ENCODE data around the gene DYNC1I2. TPM values are rescaled to one million over a fixed set of nuclear protein-coding genes. Genes with fewer than 3 reads are reported as not detected.

The DYNC1I2 gene
- total RNA-seq, 1 donor from 2014 or later: 69.5 TPM

DNA sequence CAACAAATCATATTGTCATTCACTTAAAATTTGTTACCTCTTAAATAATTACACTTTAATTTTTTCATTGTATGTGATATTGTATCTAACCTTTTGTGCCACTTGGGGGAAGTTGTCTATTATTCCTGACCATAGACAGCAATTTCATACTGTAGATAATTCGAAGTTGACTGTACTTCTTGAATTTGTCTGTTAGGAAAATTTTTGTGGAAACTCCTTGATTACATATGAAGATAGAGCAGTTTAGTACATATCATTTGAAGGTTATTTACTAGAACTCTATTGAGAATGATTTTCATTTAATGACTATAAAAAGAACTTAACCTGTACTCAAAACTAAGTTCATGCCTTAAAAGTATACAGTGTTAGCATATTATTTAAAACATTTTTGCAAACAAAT, 5.1 kb downstream of the DYNC1I2 start:
- intact Hi-C loops (cut with micrococcal nuclease): no loop called here
- peaks cover 15% of the 10 kb centered on the region for H3K4me1 Mint-ChIP-seq (ENCODE audit: low read depth)

DNA sequence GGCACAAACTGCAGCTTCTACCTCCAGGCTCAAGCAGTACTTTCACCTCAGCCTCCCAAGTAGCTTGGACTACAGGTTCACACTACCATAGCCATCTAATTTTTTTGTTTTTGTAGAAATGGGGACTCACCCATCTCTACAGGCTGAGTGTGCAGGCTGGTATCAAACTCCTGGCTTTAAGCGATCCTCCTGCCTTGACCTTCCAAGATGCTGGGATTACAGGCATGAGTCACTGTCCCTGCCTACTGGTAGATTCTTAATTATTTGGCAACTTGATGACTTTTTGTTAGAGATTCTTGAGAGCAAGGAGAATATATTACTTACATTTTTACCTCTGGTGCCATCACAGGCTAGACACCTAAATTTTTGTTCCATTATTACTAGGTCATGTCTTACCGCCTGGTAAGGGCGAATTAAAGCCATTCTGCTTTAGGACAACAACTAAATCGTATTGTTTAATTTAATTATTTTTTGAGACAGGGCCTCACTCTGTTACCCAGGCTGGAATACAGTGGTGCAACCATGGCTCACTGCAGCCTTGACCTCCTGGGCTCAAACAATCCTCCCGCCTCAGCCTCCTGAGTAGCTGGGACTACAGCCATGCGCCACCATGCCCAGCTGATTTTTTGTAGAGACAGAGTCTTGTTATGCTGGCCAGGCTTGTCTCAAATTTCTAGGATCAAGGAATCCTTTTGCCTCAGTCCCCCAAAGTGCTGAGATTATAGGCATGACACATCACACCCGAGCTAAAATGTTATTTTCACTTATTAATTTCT, 15.7 kb downstream of the DYNC1I2 start:
- intact Hi-C loops (cut with micrococcal nuclease): no loop called here
- peaks cover 23% of the 10 kb centered on the region for H3K36me3 Mint-ChIP-seq (ENCODE audit: low read depth)

More for the DNA sequence above, 5.1 kb downstream of the DYNC1I2 start:
- Mint-ChIP-seq H3K4me3 (ENCODE audit: low read depth) (no peak overlapping the region), H3K36me3 (ENCODE audit: low read depth) (peaks cover 59% of the 10 kb centered on the region), H3K9me3 (no peaks in the 10 kb centered on the region), H3K27me3 (ENCODE audit: low read depth) (no peaks in the 10 kb centered on the region), H3K27ac (no peak overlapping the region)
- DNase-seq (ENCODE audit: low spot score): no peak

DNA sequence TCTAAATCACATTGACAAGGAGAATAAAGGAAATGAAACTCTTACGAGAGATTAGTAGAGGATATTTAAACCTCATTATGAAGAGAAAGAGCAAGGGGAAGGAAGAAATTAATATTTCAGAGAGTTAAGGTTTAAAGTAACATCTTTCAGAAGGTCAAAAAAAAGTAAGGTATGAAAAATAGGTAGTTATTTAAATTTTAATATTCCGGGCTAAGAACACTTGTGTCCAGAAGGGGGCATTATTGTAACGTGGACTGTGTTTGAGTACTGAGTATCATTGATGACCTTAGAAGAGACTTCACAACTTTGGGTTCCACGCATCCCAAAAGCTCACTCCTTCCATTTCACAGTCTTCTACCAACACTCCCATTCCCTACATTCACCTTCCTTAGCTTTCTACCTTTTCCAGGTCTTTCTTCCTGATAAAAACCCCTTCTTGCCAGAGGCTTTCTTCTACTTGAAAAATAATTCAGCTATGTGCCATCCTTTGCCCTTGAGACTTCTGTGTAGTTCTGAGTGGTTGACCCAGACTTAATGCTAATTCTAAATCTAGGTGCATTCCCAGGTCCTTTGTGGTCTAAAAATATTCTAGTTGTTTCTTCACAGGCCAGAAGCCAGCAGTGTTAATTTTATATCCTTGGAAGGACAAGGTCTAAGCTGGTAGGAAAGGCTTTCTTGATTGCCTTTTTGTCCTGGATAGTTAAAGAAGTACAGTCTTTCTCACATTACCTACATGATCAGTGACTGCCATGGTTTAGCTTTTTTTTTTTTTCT, 16.5 kb downstream of the DYNC1I2 start:
- Mint-ChIP-seq H3K36me3 (ENCODE audit: low read depth) (peaks cover 23% of the 10 kb centered on the region), H3K27ac (no peak overlapping the region), H3K4me1 (ENCODE audit: low read depth) (peaks cover 6% of the 10 kb centered on the region), H3K4me3 (ENCODE audit: low read depth) (no peak overlapping the region), H3K9me3 (no peaks in the 10 kb centered on the region), H3K27me3 (ENCODE audit: low read depth) (no peaks in the 10 kb centered on the region)
- DNase-seq (ENCODE audit: low spot score): no peak
- intact Hi-C loops (cut with micrococcal nuclease): no loop called here

More for the DNA sequence above, 15.7 kb downstream of the DYNC1I2 start:
- no peak overlapping the region for H3K4me3 Mint-ChIP-seq (ENCODE audit: low read depth)
- H3K27ac Mint-ChIP-seq: no peak overlapping the region
- peaks cover 6% of the 10 kb centered on the region for H3K4me1 Mint-ChIP-seq (ENCODE audit: low read depth)
- no peak for DNase-seq (ENCODE audit: low spot score)
- H3K27me3 Mint-ChIP-seq (ENCODE audit: low read depth): no peaks in the 10 kb centered on the region
- no peaks in the 10 kb centered on the region for H3K9me3 Mint-ChIP-seq

DNA sequence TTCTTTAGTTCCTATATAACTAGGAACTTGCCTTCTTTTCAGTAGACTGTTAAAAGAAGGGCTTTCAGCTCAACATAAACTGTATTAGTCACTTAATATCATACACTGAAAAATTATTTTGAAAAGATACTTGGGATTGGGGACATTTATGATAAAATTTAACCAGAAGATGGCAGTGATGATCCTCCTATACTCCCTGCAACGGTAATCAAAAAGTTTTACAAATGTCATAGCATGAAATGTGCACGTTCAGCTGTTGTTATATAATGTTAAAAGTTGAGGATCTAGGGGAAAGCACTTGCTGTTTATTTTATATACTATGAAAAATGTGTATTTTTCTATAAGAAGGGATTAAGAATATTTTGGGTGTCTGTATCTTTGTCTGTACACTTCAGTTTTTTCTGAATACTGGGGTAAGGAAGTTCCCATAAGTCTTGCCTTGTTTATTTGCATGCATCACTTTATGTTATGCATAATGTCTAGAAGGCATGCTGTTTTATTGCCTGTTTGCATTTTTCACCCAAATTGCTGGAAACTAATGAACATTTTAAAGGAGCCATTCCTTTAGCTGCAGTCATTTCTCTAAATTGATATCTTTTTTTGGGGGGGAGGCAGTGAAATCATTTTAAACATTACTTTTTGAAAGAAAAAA, 19.0 kb downstream of the DYNC1I2 start:
- peaks cover 6% of the 10 kb centered on the region for H3K4me1 Mint-ChIP-seq (ENCODE audit: low read depth)
- no peaks in the 10 kb centered on the region for H3K27me3 Mint-ChIP-seq (ENCODE audit: low read depth)
- DNase-seq (ENCODE audit: low spot score): no peak
- intact Hi-C loops (cut with micrococcal nuclease): loop anchor here (2.0 to 5.0 kb wide), 5 partner anchors 106 to 756 kb away; no protein-coding TSS in a partner anchor
- H3K36me3 Mint-ChIP-seq (ENCODE audit: low read depth): peaks cover 18% of the 10 kb centered on the region
- H3K4me3 Mint-ChIP-seq (ENCODE audit: low read depth): no peak overlapping the region
- H3K27ac Mint-ChIP-seq: no peak overlapping the region
- H3K9me3 Mint-ChIP-seq: no peaks in the 10 kb centered on the region

DNA sequence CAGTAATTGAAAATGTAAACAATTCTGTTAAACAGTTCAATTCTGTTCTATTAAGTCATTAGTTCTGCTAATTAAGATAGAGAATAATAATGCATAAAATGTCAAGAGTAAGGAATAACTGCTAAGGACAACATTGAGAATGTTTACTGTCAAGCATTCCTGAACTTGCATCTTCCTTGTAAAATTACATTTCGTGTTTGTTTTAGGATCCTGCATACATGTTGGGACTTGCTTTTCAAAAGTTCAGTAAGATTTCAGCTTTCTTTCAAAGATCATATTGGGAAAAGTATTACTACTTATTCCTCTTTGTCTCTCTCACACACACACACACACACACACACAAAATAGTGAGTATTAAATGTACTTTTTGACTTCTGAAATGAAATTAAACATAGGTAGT, 20.5 kb downstream of the DYNC1I2 start:
- Mint-ChIP-seq H3K4me1 (ENCODE audit: low read depth) (peaks cover 9% of the 10 kb centered on the region), H3K27ac (no peak overlapping the region), H3K27me3 (ENCODE audit: low read depth) (no peaks in the 10 kb centered on the region), H3K4me3 (ENCODE audit: low read depth) (no peak overlapping the region), H3K9me3 (no peaks in the 10 kb centered on the region), H3K36me3 (ENCODE audit: low read depth) (peaks cover 15% of the 10 kb centered on the region)
- no peak for DNase-seq (ENCODE audit: low spot score)
- intact Hi-C loops (cut with micrococcal nuclease): loop anchor here (2.0 to 5.0 kb wide), 5 partner anchors 105 to 755 kb away; no protein-coding TSS in a partner anchor

DNA sequence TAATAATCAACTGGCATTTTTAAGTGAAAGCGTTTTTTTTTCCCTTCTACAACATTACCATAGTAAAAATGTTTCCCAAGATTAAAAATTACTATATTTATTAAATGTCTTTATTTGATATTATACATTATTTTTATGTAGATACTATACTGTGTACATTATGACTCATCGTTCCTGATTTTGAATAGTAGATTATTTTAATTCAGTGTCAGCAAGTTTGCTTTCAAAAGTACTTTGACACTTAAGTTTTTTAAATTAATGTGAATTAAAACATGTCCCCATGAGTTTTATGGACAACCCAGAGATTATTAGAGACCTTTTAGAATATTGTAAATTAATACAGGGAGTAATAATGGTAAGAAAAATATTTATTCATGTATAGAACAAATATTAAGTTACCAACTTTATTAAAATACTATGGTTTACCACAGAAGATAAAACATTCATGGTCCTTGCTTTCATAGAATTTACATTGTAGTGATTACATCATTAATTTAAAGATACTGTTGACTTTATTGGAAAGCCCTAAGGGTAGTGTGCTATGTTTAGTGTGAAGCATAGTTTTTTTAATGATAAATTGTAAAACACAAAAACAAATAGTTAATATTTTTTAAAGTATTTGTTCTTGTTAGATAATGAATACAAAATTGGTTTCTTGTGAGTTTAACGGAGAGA, 21.9 kb downstream of the DYNC1I2 start:
- Mint-ChIP-seq H3K36me3 (ENCODE audit: low read depth) (peaks cover 14% of the 10 kb centered on the region), H3K27me3 (ENCODE audit: low read depth) (no peaks in the 10 kb centered on the region), H3K27ac (no peak overlapping the region), H3K9me3 (no peaks in the 10 kb centered on the region), H3K4me3 (ENCODE audit: low read depth) (no peak overlapping the region), H3K4me1 (ENCODE audit: low read depth) (peaks cover 8% of the 10 kb centered on the region)
- intact Hi-C loops (cut with micrococcal nuclease): loop anchor here (5.0 kb wide), 4 partner anchors 103 to 753 kb away; no protein-coding TSS in a partner anchor
- DNase-seq (ENCODE audit: low spot score): no peak

DNA sequence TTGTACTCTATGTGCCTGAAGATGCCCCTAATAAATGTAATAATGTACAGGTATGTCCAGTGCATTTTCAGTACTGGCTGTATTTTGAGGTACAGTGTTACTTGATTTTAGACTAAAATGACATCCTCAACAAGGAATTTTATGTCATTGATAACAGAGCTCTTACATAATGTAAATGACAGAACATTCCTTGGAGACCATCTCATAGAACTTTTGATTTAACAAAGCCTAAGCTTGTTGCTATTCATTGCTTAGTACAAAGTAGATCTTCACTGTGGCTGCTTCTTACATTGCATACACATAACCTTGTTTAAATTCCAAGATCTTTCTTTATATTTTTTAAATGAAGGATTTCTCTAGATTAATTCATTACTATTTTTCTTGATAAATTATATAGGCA, 24.1 kb downstream of the DYNC1I2 start:
- peaks cover 19% of the 10 kb centered on the region for H3K36me3 Mint-ChIP-seq (ENCODE audit: low read depth)
- H3K9me3 Mint-ChIP-seq: no peaks in the 10 kb centered on the region
- H3K4me1 Mint-ChIP-seq (ENCODE audit: low read depth): peaks cover 5% of the 10 kb centered on the region
- DNase-seq (ENCODE audit: low spot score): no peak
- H3K27ac Mint-ChIP-seq: no peak overlapping the region
- intact Hi-C loops (cut with micrococcal nuclease): no loop called here
- H3K27me3 Mint-ChIP-seq (ENCODE audit: low read depth): no peaks in the 10 kb centered on the region
- H3K4me3 Mint-ChIP-seq (ENCODE audit: low read depth): no peak overlapping the region

DNA sequence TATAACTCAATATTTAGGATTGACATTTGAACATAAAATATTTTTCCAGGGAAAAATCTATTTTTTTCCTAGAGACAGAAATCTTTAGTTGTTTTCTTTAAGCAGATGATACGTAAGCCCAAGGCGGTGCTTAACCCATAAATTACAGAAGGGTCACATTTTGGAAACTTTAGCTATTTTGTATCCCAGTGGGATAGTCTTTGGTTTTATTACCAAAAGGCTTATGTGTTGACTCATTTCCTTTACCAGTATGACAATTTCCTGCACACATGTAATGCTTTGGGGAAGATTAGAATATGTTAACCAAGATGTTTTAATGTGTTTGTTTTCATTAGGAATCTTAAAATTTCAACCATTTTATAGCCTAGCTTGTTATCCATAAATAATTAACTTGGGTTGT, 24.8 kb downstream of the DYNC1I2 start:
- H3K36me3 Mint-ChIP-seq (ENCODE audit: low read depth): peaks cover 17% of the 10 kb centered on the region
- no peak for DNase-seq (ENCODE audit: low spot score)
- intact Hi-C loops (cut with micrococcal nuclease): no loop called here
- no peak overlapping the region for H3K4me3 Mint-ChIP-seq (ENCODE audit: low read depth)
- no peaks in the 10 kb centered on the region for H3K27me3 Mint-ChIP-seq (ENCODE audit: low read depth)
- peaks cover 3% of the 10 kb centered on the region for H3K4me1 Mint-ChIP-seq (ENCODE audit: low read depth)
- no peaks in the 10 kb centered on the region for H3K9me3 Mint-ChIP-seq
- no peak overlapping the region for H3K27ac Mint-ChIP-seq

DNA sequence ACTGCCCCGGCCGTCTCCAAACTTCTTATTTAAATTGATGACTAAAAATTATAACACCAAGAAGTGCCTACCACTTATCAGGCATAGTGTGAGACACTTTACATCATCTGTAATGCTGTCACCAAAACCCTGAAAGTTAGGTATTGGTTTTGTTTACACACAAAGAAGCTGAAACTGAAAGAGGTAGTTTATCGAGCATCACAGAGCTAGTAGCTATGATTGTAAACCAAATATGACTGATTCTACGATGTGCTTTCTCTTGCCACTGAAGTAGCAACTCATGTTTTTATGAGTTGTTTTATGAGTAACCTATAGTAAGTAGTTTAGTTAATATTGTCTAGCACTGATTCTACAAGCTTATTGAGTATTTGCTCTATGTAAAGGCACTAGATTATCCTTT, 31.5 kb downstream of the DYNC1I2 start:
- Mint-ChIP-seq H3K36me3 (ENCODE audit: low read depth) (peaks cover 20% of the 10 kb centered on the region), H3K27me3 (ENCODE audit: low read depth) (no peaks in the 10 kb centered on the region), H3K4me1 (ENCODE audit: low read depth) (peaks cover 4% of the 10 kb centered on the region), H3K4me3 (ENCODE audit: low read depth) (no peak overlapping the region), H3K9me3 (no peaks in the 10 kb centered on the region), H3K27ac (no peak overlapping the region)
- intact Hi-C loops (cut with micrococcal nuclease): no loop called here
- no peak for DNase-seq (ENCODE audit: low spot score)

DNA sequence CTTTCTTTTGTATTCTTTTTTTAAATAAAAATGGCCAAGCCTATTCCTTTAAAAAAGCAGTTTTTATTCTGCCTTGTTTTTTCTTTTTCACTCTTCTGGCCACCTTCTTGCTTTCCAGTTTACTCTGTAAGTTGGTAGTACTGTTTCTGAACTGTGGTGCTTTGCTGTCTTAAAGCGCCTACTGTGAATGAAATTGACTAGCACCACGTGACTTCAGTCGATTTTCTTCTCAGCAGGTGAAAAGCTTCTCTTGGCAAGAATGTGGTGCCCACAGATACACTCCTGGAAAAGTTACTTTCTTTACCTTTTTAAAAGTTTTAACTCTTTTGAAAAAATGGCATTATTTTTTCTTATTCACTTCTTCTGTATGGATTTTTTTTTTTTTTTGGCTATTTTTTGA, 32.4 kb downstream of the DYNC1I2 start:
- H3K4me3 Mint-ChIP-seq (ENCODE audit: low read depth): no peak overlapping the region
- H3K27me3 Mint-ChIP-seq (ENCODE audit: low read depth): no peaks in the 10 kb centered on the region
- peaks cover 20% of the 10 kb centered on the region for H3K36me3 Mint-ChIP-seq (ENCODE audit: low read depth)
- DNase-seq (ENCODE audit: low spot score): no peak
- peaks cover 4% of the 10 kb centered on the region for H3K4me1 Mint-ChIP-seq (ENCODE audit: low read depth)
- no peak overlapping the region for H3K27ac Mint-ChIP-seq
- intact Hi-C loops (cut with micrococcal nuclease): loop anchor here (10.0 kb wide), 1 partner anchor 75 kb away; no protein-coding TSS in a partner anchor
- no peaks in the 10 kb centered on the region for H3K9me3 Mint-ChIP-seq

DNA sequence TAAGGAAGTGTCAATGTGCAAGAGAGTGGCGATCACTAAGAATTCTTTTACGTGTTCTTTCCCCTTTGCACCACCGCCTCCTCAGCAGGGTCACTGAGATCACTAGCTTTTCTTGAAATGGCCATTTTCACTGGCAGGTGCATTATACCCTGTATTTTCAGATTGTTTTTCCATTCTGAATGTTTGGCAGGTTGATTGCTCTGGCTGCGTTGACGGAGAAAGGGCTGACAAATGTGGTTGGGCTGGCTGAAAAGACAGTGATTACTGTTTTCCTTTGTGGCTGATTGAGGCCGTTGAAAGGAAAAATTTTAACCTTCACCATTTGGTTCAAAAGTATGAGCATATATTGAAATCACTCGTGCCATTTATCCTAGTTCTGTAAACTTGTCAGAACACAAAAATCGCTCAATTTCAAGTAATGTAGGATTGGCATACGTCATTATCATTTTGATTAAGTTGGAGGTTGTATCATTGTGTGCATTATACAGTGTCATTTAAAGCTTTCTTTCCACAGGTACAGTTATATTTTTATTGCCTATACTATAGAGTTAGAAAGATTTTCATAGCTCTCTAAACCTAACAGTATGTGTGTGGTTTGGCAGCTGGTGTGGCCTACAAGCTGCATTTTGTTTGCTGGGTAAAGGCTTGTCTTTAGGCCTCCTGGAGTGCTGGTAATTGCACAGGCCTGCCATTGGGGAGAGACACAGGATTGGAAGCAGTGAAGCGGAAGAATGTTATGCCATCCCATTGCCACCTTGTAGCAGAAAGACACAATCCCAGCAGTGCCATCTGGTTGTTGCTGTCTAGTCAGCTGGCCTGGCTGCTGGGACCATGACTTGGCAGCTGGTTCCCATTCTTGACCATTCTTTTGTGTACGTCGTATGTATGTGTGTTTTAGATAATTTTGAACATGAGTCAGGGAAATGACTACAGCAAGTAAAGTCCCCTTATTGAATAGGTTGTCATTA, 36.7 kb downstream of the DYNC1I2 start:
- DNase-seq (ENCODE audit: low spot score): no peak
- Mint-ChIP-seq H3K9me3 (no peaks in the 10 kb centered on the region), H3K4me1 (ENCODE audit: low read depth) (peaks cover 2% of the 10 kb centered on the region), H3K4me3 (ENCODE audit: low read depth) (no peak overlapping the region), H3K36me3 (ENCODE audit: low read depth) (peaks cover 28% of the 10 kb centered on the region), H3K27ac (no peak overlapping the region), H3K27me3 (ENCODE audit: low read depth) (no peaks in the 10 kb centered on the region)
- intact Hi-C loops (cut with micrococcal nuclease): loop anchor here (10.0 kb wide), 1 partner anchor 71 kb away; no protein-coding TSS in a partner anchor

Measured in activated T-helper 2 cell treated with anti-CD3 and anti-CD28 coated beads, Interferon-gamma antibody, Interleukin-2, Interleukin-4, amounts not matched to agents 10 μg/mL and 5 μg/mL and 100 μg/mL, durations not matched to agents 14 hours and 24 hours and 36 hours (primary cell).